Spleen (tissue), 11 donors: ENCODE measurements around the gene SOS1. TPM values are rescaled to one million over a fixed set of nuclear protein-coding genes. Genes with fewer than 3 reads are reported as not detected.

Experiments used
- DNase-seq: peaks from one replicate; pipeline ENCODE4 v3.0.0-alpha.2; 2020
- H3K27ac ChIP-seq, 8 donors: fragments of 200-600 bp; sonication (generic) in 7 of 8; 1 replicate in 4 of 8; 2 replicates in 4 of 8; pipeline versions ENCODE4 v1.5.0 to v1.8.0; 2016 to 2021; ENCODE audit warnings: inconsistent platforms in 4 of 8, mild to moderate bottlenecking in 4 of 8, moderate library complexity in 1 of 8
- H3K27me3 ChIP-seq, 7 donors: fragments of 200-600 bp; sonication (generic) in 6 of 7; replicated peaks in 1 of 7; 1 replicate in 4 of 7; 2 replicates in 3 of 7; pipeline versions ENCODE4 v1.5.0 to v1.8.0; 2016 to 2021; ENCODE audit warnings: inconsistent platforms in 3 of 7, mild to moderate bottlenecking in 1 of 7
- H3K36me3 ChIP-seq, 6 donors: fragments of 200-600 bp; sonication (generic) in 5 of 6; 1 replicate in 4 of 6; 2 replicates in 2 of 6; pipeline versions ENCODE4 v1.5.0 to v1.8.0; 2016 to 2021; ENCODE audit warnings: inconsistent platforms in 2 of 6
- H3K4me1 ChIP-seq, 6 donors: fragments of 200-600 bp; sonication (generic) in 5 of 6; 1 replicate in 3 of 6; 2 replicates in 3 of 6; pipeline versions ENCODE4 v1.5.0 to v1.8.0; 2016 to 2021; ENCODE audit warnings: inconsistent platforms in 3 of 6
- H3K4me3 ChIP-seq, 8 donors: fragments of 200-600 bp; sonication (generic) in 7 of 8; 1 replicate in 4 of 8; 2 replicates in 4 of 8; pipeline versions ENCODE4 v1.5.0 to v1.8.0; 2016 to 2021; ENCODE audit warnings: inconsistent platforms in 4 of 8, mild to moderate bottlenecking in 4 of 8, moderate library complexity in 2 of 8
- H3K9me3 ChIP-seq, 8 donors: fragments of 200-600 bp; sonication (generic) in 7 of 8; 1 replicate in 4 of 8; 2 replicates in 4 of 8; pipeline versions ENCODE4 v1.5.0 to v1.8.0; 2016 to 2021; ENCODE audit warnings: inconsistent platforms in 4 of 8
- CTCF ChIP-seq, 11 experiments: fragments of 200-600 bp in 7 of 11; fragments of 450-650 bp in 4 of 11; sonication (generic) in 4 of 11; IDR thresholded peaks in 8 of 11; conservative IDR thresholded peaks in 3 of 11; 1 replicate in 7 of 11; 2 replicates in 4 of 11; pipeline versions ENCODE4 v1.4.0 to v1.8.0; 2016 to 2021; ENCODE audit warnings: antibody characterized with exemption in 11 of 11, inconsistent platforms in 4 of 11, mild to moderate bottlenecking in 1 of 11
- POLR2A ChIP-seq, 3 donors: fragments of 450-650 bp; IDR thresholded peaks; one replicate each; pipeline ENCODE4 v1.5.1; 2017; ENCODE audit warnings: antibody characterized with exemption in 3 of 3, mild to moderate bottlenecking in 1 of 3
- POLR2AphosphoS5 ChIP-seq, 3 donors: sonication (generic); formaldehyde crosslinking; IDR thresholded peaks; one replicate each; pipeline ENCODE4 v1.5.1; 2017; ENCODE audit warnings: antibody characterized with exemption in 3 of 3
- WGBS, 5 donors: extraction: QIAGEN DNeasy Blood & Tissue Kit in 3 of 5; methylation state at CpG; one replicate each; pipeline versions ENCODE4 v1.1.5 to v1.1.7; 2013 to 2018; 5-methylcytosine and 5-hydroxymethylcytosine counted together
- intact Hi-C: fragments of 100-400 bp; cut with DNase I; formaldehyde crosslinking; loops from one replicate; pipeline ENCODE4 v1.15.0; 2023; ENCODE audit warnings: low total_unique reads
- polyA plus RNA-seq, 3 donors: library from polyadenylated mRNA; stranded (reverse); fragments of 200-250 nt; gene quantifications; one replicate each; pipeline ENCODE4 v1.2.1, GENCODE V29; 2013
- total RNA-seq, 7 donors: library from RNA; depleted of rRNA in 3 of 7; stranded (reverse); fragments of >200 nt in 3 of 7; fragmentation: NEBNext Ultra II Directional in 4 of 7; extraction: Animal tissue kit (Norgen Biotek cat#: 25700) in 4 of 7; gene quantifications; one replicate each; pipeline versions ENCODE4 v1.1.0 to v1.2.1, GENCODE V29; 2016 to 2021
- donor health status: healthy with polysubstance abuse.
- donor health status: DM: no; HTN: no; CAD: no; lungs with moderate emphysema.
- donor health status: DM: no; HTN: no; CAD: no.
- donor health status: Bipolar disorder and iron deficiency.
- donor health status: healthy.
- donor health status: DM: no; HTN: no; CAD: no.
- donor health status: DM: yes; HTN: yes; CAD: no.

SOS1 gene
- total and polyA plus RNA-seq, 10 donors: 5.9 to 85.8 (median 42.8) TPM

DNA sequence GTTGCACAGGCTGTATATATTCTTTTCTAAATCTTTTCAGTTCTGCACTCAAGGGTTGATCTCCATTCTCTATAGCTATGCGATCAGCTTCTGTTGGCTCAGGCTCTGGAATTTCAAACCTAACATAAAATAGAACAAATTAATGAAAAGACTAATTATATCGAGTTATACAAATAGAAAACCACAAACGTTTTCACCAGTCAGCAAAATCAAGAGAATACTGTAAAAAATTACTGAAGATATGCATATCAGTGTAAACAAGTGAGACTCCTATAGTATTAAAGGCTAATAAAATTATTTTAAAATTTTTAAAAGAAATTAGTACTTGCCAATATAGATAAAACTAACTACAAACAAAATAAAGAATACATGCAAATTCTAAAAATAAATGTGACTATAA is 107.0 kb downstream of the SOS1 start:
- intact Hi-C loops: no loop called here
- no peak for DNase-seq
- H3K36me3 ChIP-seq: peaks cover 0 to 56% (median 42%) of the 10 kb centered on the region in 6 donors
- no peak overlapping the region for H3K4me3 ChIP-seq
- no peaks in the 10 kb centered on the region for H3K27me3 ChIP-seq
- 89 to 97% (median 91%) methylated on average over 3 of the region's 3 CpGs for WGBS, 5 donors
- no peak overlapping the region for H3K27ac ChIP-seq
- TF ChIP-seq POLR2AphosphoS5 (IDR thresholded peaks at IDR 0.05) (no peak), CTCF (IDR thresholded peaks at IDR 0.05 in 8 of 11, conservative IDR thresholded peaks at IDR 0.05 in 3 of 11) (no peak), POLR2A (IDR thresholded peaks at IDR 0.05) (no peak)
- no peaks in the 10 kb centered on the region for H3K9me3 ChIP-seq
- H3K4me1 ChIP-seq: no peaks in the 10 kb centered on the region

GRCh38 chr2:39008665-39009064 is 112.2 kb downstream of the SOS1 start:
- TF ChIP-seq POLR2A (IDR thresholded peaks at IDR 0.05): no peak
- TF ChIP-seq CTCF (IDR thresholded peaks at IDR 0.05 in 8 of 11, conservative IDR thresholded peaks at IDR 0.05 in 3 of 11): no peak
- TF ChIP-seq POLR2AphosphoS5 (IDR thresholded peaks at IDR 0.05): no peak
- Histone ChIP-seq H3K27me3 (no peaks in the 10 kb centered on the region), H3K27ac (no peak overlapping the region), H3K9me3 (no peaks in the 10 kb centered on the region), H3K36me3 (peaks cover 0 to 100% (median 66%) of the 10 kb centered on the region in 6 donors), H3K4me1 (no peaks in the 10 kb centered on the region), H3K4me3 (no peak overlapping the region)
- no peak for DNase-seq
- WGBS, 5 donors: 71 to 90% (median 85%) methylated on average over 1 of the region's 1 CpG
- intact Hi-C loops: no loop called here

DNA sequence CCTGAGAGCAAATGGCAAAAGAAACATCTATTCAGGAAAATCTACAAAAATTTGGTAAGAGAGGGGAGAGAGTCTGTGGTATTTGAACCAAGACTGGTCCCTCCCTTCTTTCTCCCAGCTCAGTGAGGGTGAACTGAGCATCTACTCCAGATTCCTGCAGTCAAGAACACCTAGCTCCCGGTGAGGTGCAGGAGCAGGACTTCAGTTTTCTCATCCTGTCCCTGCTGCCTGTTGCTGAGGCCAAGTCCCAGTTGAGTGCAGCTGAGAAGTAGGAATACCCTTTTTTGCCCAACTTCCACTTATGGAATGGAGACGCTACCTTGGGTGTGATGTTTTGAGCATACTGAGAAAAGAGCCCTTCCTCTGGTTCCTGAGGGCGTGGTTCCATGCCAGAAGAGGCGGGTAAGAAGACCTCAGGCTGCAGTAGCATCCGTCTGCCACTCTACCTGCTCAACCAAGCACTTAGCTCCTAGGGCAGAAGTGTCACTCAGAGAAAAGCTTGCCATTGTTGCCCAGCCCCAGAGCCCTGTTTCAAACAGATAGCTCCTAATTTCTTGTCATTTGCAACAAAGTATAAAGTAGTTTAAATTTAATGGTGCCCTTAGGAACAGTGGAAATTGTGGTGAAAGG is 112.9 kb downstream of the SOS1 start:
- Histone ChIP-seq H3K27ac (no peak overlapping the region), H3K4me1 (no peaks in the 10 kb centered on the region), H3K36me3 (peaks cover 0 to 100% (median 61%) of the 10 kb centered on the region in 6 donors), H3K27me3 (no peaks in the 10 kb centered on the region), H3K9me3 (no peaks in the 10 kb centered on the region), H3K4me3 (no peak overlapping the region)
- TF ChIP-seq POLR2A (IDR thresholded peaks at IDR 0.05) (no peak), CTCF (IDR thresholded peaks at IDR 0.05 in 8 of 11, conservative IDR thresholded peaks at IDR 0.05 in 3 of 11) (no peak), POLR2AphosphoS5 (IDR thresholded peaks at IDR 0.05) (no peak)
- intact Hi-C loops: no loop called here
- no peak for DNase-seq
- 72 to 83% (median 77%) methylated on average over 5 of the region's 5 CpGs for WGBS, 5 donors

- H3K27ac ChIP-seq: no peak overlapping the region
- no peak overlapping the region for H3K4me3 ChIP-seq
- DNase-seq: no peak
- H3K4me1 ChIP-seq: no peaks in the 10 kb centered on the region
- no peaks in the 10 kb centered on the region for H3K9me3 ChIP-seq
- H3K27me3 ChIP-seq: no peaks in the 10 kb centered on the region
- WGBS, 5 donors: 95 to 100% (median 97%) methylated on average over 2 of the region's 2 CpGs
- peaks cover 0 to 99% (median 61%) of the 10 kb centered on the region in 6 donors for H3K36me3 ChIP-seq
- no peak for TF ChIP-seq POLR2A (IDR thresholded peaks at IDR 0.05)
- no peak for TF ChIP-seq CTCF (IDR thresholded peaks at IDR 0.05 in 8 of 11, conservative IDR thresholded peaks at IDR 0.05 in 3 of 11)
- TF ChIP-seq POLR2AphosphoS5 (IDR thresholded peaks at IDR 0.05): no peak
- intact Hi-C loops: no loop called here
These were observed 120.3 kb downstream of the SOS1 start for GRCh38 chr2:39000552-39000951.
